Epithelial cell of esophagus (primary cell): ENCODE results near the gene AGBL1.

Source experiments
- DNase-seq: peaks from one replicate; pipeline ENCODE4 v3.0.0; 2010; ENCODE audit warnings: low read depth
- H3K4me3 ChIP-seq: 2 replicates; pipeline ENCODE4 v1.5.1; 2011; ENCODE audit warnings: mild to moderate bottlenecking, low read length, control low read depth
- TF ChIP-seq, protein P1 (sequence below): IDR thresholded peaks from 2 replicates; pipeline ENCODE4 v1.5.1; 2011; ENCODE audit warnings: low read depth, mild to moderate bottlenecking, low read length, control low read depth, inconsistent platforms; ENCODE audit not compliant: insufficient read depth; ENCODE audit errors: missing control alignments

The AGBL1 gene

DNA sequence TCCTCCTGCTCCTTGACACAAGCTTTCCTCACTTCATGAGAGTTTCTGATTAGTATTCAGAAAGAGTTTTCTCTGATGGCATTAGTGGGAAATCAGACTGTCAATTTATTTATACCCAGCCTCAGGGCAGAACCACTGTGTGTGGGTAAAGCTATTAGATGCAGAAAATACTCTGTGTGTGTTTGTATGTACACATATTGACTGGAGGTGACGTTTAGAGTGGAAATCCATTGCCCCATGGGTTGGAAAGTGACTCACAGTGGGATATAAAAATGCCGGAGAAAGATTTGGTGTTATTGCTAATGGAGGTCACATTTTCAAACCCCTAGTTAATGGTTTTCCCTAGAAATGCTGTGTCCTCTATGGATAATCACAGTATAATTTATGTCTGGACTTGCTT is 577.6 kb downstream of the AGBL1 start:
- TF ChIP-seq, protein P1, sequence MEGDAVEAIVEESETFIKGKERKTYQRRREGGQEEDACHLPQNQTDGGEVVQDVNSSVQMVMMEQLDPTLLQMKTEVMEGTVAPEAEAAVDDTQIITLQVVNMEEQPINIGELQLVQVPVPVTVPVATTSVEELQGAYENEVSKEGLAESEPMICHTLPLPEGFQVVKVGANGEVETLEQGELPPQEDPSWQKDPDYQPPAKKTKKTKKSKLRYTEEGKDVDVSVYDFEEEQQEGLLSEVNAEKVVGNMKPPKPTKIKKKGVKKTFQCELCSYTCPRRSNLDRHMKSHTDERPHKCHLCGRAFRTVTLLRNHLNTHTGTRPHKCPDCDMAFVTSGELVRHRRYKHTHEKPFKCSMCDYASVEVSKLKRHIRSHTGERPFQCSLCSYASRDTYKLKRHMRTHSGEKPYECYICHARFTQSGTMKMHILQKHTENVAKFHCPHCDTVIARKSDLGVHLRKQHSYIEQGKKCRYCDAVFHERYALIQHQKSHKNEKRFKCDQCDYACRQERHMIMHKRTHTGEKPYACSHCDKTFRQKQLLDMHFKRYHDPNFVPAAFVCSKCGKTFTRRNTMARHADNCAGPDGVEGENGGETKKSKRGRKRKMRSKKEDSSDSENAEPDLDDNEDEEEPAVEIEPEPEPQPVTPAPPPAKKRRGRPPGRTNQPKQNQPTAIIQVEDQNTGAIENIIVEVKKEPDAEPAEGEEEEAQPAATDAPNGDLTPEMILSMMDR: no peak
- no peak for DNase-seq
- no peak overlapping the region for H3K4me3 ChIP-seq

DNA sequence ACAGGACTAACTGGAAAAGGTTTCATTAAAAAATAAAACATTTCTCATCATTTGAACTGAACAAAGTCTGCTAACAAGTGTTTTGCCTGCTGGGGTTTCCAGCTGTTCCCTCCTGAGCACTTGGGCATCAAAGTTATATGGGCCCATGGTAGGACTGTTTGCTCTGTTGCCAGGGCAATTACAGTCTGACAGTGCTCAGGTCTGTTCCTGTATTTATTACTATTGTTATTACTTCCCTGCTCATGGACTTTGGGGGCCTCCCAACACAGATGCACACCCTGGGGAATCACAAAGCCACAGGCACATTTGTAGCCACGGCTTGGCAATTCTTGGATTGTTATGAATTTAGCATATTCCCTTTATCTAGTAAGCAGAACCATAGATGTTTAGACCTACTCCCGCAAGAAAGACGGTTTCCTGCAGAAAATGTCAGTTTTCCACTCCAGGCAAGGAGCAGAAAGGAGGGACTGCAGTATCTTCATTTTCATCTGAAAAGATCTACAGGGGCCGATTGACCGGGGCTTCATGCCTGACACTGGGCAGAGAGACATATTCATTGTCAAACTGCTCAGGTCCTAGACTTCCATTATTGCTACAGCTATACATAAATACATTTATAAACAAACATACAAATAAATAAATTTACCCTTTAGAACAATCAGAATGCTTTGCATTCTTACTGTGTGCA is 580.2 kb downstream of the AGBL1 start:
- H3K4me3 ChIP-seq: no peak overlapping the region
- DNase-seq: no peak
- TF ChIP-seq, protein P1: no peak

DNA sequence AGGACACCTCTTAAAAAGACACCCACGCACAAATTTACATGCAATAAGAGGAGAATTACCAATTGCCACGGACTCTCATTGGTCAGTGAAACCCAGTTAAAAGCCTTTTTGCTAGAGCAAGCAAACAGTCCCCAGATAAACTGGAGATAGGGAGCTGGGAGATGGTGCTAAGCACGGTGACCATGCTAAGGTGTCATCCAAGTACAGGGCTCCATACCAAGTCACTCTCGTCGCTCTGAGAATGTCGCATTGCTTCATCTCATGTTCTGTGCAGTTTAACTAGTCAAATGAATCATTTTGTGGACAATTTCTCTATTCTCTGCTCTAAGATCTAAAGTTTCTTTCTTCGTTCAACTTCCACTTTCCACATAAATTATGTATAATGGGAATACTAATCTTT is 581.9 kb downstream of the AGBL1 start:
- no peak overlapping the region for H3K4me3 ChIP-seq
- no peak for DNase-seq
- TF ChIP-seq, protein P1: no peak

DNA sequence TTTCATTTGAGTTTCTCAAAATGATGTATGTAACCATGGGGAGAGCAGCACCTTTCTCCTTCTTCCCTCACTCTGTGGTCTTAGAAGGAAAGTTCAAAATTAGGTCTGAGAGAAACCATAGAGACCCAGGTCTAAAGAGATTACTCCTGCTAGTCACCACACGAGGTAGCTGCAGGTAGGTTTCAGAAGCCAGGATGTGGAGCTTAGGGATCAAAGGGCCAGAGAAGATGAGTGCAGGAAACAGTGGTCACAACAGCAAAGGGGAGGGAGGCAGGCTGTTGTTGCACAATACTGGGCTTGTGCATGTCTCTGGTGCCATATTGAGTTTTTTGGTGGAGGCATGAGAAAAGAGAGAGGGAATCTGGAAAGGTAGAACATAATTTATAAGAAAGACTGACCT is 583.6 kb downstream of the AGBL1 start:
- DNase-seq: no peak
- TF ChIP-seq, protein P1: no peak
- no peak overlapping the region for H3K4me3 ChIP-seq

DNA sequence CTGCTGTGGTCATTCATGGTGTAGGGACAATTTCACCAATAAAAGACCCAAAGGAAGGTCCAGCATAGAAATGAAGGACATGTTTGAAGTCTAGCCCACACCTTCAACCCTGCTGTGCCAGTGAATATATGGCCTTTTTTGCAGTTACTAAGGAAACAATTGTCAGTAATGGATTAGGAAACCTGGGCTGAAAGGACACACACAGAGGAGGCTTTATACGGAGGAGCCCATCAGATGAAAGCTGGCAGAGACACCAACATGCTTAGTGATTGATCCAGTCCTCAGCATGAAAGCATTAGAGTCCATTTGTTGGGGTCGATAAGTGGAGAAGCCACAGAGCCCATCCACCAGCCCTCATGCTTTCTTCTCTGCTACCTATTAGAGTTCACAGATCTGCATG is 584.3 kb downstream of the AGBL1 start:
- no peak for DNase-seq
- TF ChIP-seq, protein P1: no peak
- no peak overlapping the region for H3K4me3 ChIP-seq

DNA sequence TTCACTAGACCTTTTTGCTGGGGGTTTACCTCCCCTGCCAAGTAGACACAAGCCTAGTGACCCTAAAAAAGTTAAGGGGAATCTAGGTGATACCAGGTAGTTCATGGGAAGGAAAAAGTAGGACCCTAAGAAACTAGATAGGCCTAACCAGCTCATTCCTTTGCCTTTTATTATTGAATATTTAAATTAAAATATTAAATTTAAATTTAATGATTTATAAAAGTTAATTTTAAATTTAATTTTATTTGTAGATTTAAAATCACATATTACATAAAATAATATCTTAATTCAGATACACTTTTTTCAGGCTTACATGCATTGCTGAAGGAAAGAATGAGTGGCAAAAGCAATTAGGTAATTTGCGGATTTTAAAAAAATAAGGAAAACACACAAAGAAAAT is 584.9 kb downstream of the AGBL1 start:
- TF ChIP-seq, protein P1: no peak
- H3K4me3 ChIP-seq: no peak overlapping the region
- DNase-seq: no peak

DNA sequence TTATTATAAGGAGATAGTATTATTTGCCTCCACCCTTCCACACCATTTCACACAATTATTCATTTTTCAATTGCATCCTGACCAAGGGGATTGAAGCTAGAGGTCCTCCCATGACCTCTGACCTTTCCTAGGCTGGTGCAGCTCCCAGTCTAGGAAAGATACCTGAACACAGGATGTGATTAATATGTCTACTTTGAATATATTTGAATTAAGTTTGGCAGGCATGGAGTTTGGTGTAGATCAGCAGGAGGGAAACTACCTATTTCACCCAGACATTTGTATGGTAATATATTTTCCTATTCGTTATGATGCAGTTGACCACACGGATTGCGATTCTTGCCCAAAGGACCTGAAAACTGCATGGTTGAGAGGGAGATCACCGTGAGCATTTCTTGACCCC is 596.3 kb downstream of the AGBL1 start:
- no peak for DNase-seq
- TF ChIP-seq, protein P1: no peak
- H3K4me3 ChIP-seq: no peak overlapping the region
